Hepatocyte (in vitro differentiated cells): ENCODE data around the gene TNXB. TPM values are rescaled to one million over a fixed set of nuclear protein-coding genes. Genes with fewer than 3 reads are reported as not detected.

Experiments used
- DNase-seq: peaks from one replicate; pipeline ENCODE4 v3.0.0-alpha.2; 2016; ENCODE audit warnings: low spot score
- H2AFZ ChIP-seq: fragments of 200-600 bp; sonication (generic); 2 replicates; pipeline ENCODE4 v1.6.0; 2016; ENCODE audit warnings: antibody characterized with exemption, mild to moderate bottlenecking
- H3K27ac ChIP-seq: fragments of 200-600 bp; sonication (generic); 2 replicates; pipeline ENCODE4 v1.5.1; 2016; ENCODE audit warnings: mild to moderate bottlenecking
- H3K27me3 ChIP-seq: fragments of 200-600 bp; sonication (generic); 2 replicates; pipeline ENCODE4 v1.6.1; 2016
- H3K36me3 ChIP-seq: fragments of 200-600 bp; sonication (generic); replicated peaks from 2 replicates; pipeline ENCODE4 v1.5.1; 2016; ENCODE audit warnings: low read depth; ENCODE audit not compliant: insufficient read depth
- H3K4me1 ChIP-seq: fragments of 200-600 bp; sonication (generic); 2 replicates; pipeline ENCODE4 v1.5.1; 2016; ENCODE audit warnings: mild to moderate bottlenecking, moderate library complexity; ENCODE audit not compliant: insufficient read depth
- H3K4me2 ChIP-seq: fragments of 200-600 bp; sonication (generic); 2 replicates; pipeline ENCODE4 v1.6.0; 2016
- H3K4me3 ChIP-seq: fragments of 200-600 bp; sonication (generic); 2 replicates; pipeline ENCODE4 v1.5.1; 2016; ENCODE audit warnings: mild to moderate bottlenecking
- H3K79me2 ChIP-seq: fragments of 200-600 bp; sonication (generic); 2 replicates; pipeline ENCODE4 v1.6.0; 2017; ENCODE audit warnings: mild to moderate bottlenecking
- H3K9me2 ChIP-seq: fragments of 200-600 bp; sonication (generic); replicated peaks from 2 replicates; pipeline ENCODE4 v1.6.0; 2017; ENCODE audit warnings: mild to moderate bottlenecking; ENCODE audit not compliant: insufficient read depth
- H3K9me3 ChIP-seq: fragments of 200-600 bp; sonication (generic); 2 replicates; pipeline ENCODE4 v1.5.1; 2016; ENCODE audit warnings: low read depth, mild to moderate bottlenecking
- H4K20me1 ChIP-seq: fragments of 200-600 bp; sonication (generic); 2 replicates; pipeline ENCODE4 v1.6.0; 2016; ENCODE audit warnings: mild to moderate bottlenecking; ENCODE audit not compliant: insufficient read depth, poor library complexity, severe bottlenecking
- EZH2 ChIP-seq: fragments of 200-600 bp; sonication (generic); IDR thresholded peaks from 2 replicates; pipeline ENCODE4 v1.6.1; 2016; ENCODE audit warnings: antibody characterized with exemption, mild to moderate bottlenecking, borderline replicate concordance
- EZH2phosphoT487 ChIP-seq: fragments of 200-600 bp; sonication (generic); IDR thresholded peaks from one replicate; pipeline ENCODE4 v1.6.1; 2018; ENCODE audit warnings: antibody characterized with exemption, mild to moderate bottlenecking, low read depth, moderate library complexity; ENCODE audit not compliant: unreplicated experiment, severe bottlenecking
- WGBS: methylation state at CpG from one replicate; pipeline ENCODE4 v1.1.6; 2016; ENCODE audit warnings: low lambda C conversion rate; ENCODE audit errors: missing lambda C conversion rate; 5-methylcytosine and 5-hydroxymethylcytosine counted together
- polyA plus RNA-seq: library from polyadenylated mRNA; unstranded; fragments of >200 nt; fragmentation: Nextera tagmentation; extraction: Ambion mirVana; gene quantifications from 2 replicates; pipeline ENCODE4 v1.2.1, GENCODE V29; 2016
- total RNA-seq: library from RNA; depleted of rRNA; stranded (reverse); fragments of >200 nt; gene quantifications from 2 replicates; pipeline ENCODE4 v1.2.3, GENCODE V29; 2014
- TF ChIP-seq, protein P1 (sequence below): fragments of 200-600 bp; sonication (generic); IDR thresholded peaks from 2 replicates; pipeline ENCODE4 v1.5.1; 2016; ENCODE audit warnings: antibody characterized with exemption, mild to moderate bottlenecking; ENCODE audit not compliant: poor library complexity

The TNXB gene
- total and polyA plus RNA-seq, 2 experiments from 2014 or later, result 9.2 to 11.6 TPM

GRCh38 chr6:32075781-32076180 is 33.4 kb downstream of the TNXB start:
- WGBS, result 84% methylated on average over 3 of the region's 3 CpGs

GRCh38 chr6:32074996-32075532 is 34.1 kb downstream of the TNXB start:
- no peak overlapping the region for H3K4me2 ChIP-seq
- TF ChIP-seq EZH2phosphoT487, result no peak
- no peak for TF ChIP-seq EZH2
- TF ChIP-seq, protein P1, sequence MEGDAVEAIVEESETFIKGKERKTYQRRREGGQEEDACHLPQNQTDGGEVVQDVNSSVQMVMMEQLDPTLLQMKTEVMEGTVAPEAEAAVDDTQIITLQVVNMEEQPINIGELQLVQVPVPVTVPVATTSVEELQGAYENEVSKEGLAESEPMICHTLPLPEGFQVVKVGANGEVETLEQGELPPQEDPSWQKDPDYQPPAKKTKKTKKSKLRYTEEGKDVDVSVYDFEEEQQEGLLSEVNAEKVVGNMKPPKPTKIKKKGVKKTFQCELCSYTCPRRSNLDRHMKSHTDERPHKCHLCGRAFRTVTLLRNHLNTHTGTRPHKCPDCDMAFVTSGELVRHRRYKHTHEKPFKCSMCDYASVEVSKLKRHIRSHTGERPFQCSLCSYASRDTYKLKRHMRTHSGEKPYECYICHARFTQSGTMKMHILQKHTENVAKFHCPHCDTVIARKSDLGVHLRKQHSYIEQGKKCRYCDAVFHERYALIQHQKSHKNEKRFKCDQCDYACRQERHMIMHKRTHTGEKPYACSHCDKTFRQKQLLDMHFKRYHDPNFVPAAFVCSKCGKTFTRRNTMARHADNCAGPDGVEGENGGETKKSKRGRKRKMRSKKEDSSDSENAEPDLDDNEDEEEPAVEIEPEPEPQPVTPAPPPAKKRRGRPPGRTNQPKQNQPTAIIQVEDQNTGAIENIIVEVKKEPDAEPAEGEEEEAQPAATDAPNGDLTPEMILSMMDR, result no peak
- H3K27ac ChIP-seq, result no peak overlapping the region

More at GRCh38 chr6:32075781-32076180, 33.4 kb downstream of the TNXB start:
- H3K27ac ChIP-seq, result no peak overlapping the region
- no peak overlapping the region for H3K4me3 ChIP-seq
- H2AFZ ChIP-seq, result no peak overlapping the region
- H3K9me2 ChIP-seq, result no peaks in the 10 kb centered on the region
- H4K20me1 ChIP-seq, result no peaks in the 10 kb centered on the region
- H3K9me3 ChIP-seq, result no peaks in the 10 kb centered on the region
- no peak for DNase-seq
- H3K79me2 ChIP-seq, result no peaks in the 10 kb centered on the region
- H3K4me1 ChIP-seq, result peaks cover 8% of the 10 kb centered on the region
- TF ChIP-seq, protein P1, result no peak
- TF ChIP-seq EZH2phosphoT487 (no peak), EZH2 (no peak)
- H3K4me2 ChIP-seq, result no peak overlapping the region
- no peaks in the 10 kb centered on the region for H3K36me3 ChIP-seq
- no peaks in the 10 kb centered on the region for H3K27me3 ChIP-seq

GRCh38 chr6:32073613-32074012 is 35.5 kb downstream of the TNXB start:
- WGBS, result over 99% methylated on average over 10 of the region's 10 CpGs
- H2AFZ ChIP-seq, result no peak overlapping the region
- DNase-seq, result no peak
- H3K36me3 ChIP-seq, result no peaks in the 10 kb centered on the region
- no peaks in the 10 kb centered on the region for H3K9me2 ChIP-seq
- H3K4me3 ChIP-seq, result no peak overlapping the region
- H3K9me3 ChIP-seq, result no peaks in the 10 kb centered on the region
- no peaks in the 10 kb centered on the region for H4K20me1 ChIP-seq
- H3K27ac ChIP-seq, result no peak overlapping the region
- peaks cover 8% of the 10 kb centered on the region for H3K4me1 ChIP-seq
- TF ChIP-seq EZH2 (no peak), EZH2phosphoT487 (no peak)
- TF ChIP-seq, protein P1, result no peak
- H3K27me3 ChIP-seq, result no peaks in the 10 kb centered on the region
- no peaks in the 10 kb centered on the region for H3K79me2 ChIP-seq
- no peak overlapping the region for H3K4me2 ChIP-seq

More at GRCh38 chr6:32074996-32075532, 34.1 kb downstream of the TNXB start:
- Histone ChIP-seq H3K79me2 (no peaks in the 10 kb centered on the region), H3K27me3 (no peaks in the 10 kb centered on the region), H3K9me3 (no peaks in the 10 kb centered on the region), H3K4me3 (no peak overlapping the region), H3K36me3 (no peaks in the 10 kb centered on the region), H3K9me2 (no peaks in the 10 kb centered on the region), H4K20me1 (no peaks in the 10 kb centered on the region), H2AFZ (no peak overlapping the region), H3K4me1 (peaks cover 8% of the 10 kb centered on the region)
- 79% methylated on average over 8 of the region's 8 CpGs for WGBS
- no peak for DNase-seq
